Effector memory CD4-positive, alpha-beta T cell (primary cell): ENCODE data around the gene CHID1.

Experiments
- DNase-seq, 3 donors: peaks; one replicate each; pipeline ENCODE4 v3.0.0-alpha.2; 2020
- H3K27ac ChIP-seq: 2 replicates; pipeline ENCODE4 v1.7.0; 2013; ENCODE audit warnings: mild to moderate bottlenecking, low read length, moderate library complexity; ENCODE audit not compliant: insufficient read depth, poor library complexity, severe bottlenecking
- H3K27me3 ChIP-seq: replicated peaks from 2 replicates; pipeline ENCODE4 v1.7.0; 2013; ENCODE audit warnings: mild to moderate bottlenecking, low read length; ENCODE audit not compliant: insufficient read depth, control insufficient read depth, poor library complexity, severe bottlenecking
- H3K36me3 ChIP-seq: 2 replicates; pipeline ENCODE4 v1.7.0; 2013; ENCODE audit warnings: mild to moderate bottlenecking, low read length, moderate library complexity; ENCODE audit not compliant: control insufficient read depth, insufficient read depth
- H3K4me1 ChIP-seq: 2 replicates; pipeline ENCODE4 v1.7.0; 2013; ENCODE audit warnings: low read length, mild to moderate bottlenecking; ENCODE audit not compliant: control insufficient read depth, insufficient read depth, poor library complexity, severe bottlenecking
- H3K4me3 ChIP-seq: 2 replicates; pipeline ENCODE4 v1.7.0; 2013; ENCODE audit warnings: low read length, low read depth, mild to moderate bottlenecking; ENCODE audit not compliant: insufficient read depth, poor library complexity, severe bottlenecking
- H3K9me3 ChIP-seq: 2 replicates; pipeline ENCODE4 v1.7.0; 2013; ENCODE audit warnings: mild to moderate bottlenecking, low read length, moderate library complexity; ENCODE audit not compliant: control insufficient read depth

CHID1 gene

DNA sequence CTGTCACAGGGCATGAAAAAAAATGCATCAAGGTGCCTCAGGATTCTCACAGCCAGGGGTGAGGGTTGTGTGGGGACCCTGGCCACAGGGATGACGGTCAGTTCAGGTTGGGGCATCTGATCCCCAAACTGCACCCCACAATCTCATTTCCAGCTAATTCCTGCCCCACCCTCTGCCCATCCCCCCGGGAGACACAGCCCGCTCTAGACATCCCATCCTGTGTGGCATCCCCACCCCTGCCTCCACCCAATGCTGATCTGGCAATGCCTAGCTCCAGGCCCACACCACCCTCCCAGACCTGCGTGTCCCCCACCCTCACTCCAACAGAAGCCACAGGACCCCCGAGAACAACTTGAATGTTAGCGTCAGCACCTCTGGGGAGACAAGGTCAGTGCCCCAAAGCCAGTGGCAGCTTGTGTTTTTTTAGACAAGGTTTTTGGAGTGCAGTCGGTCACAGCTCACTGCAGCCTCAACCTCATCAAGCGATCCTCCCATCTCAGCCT is 42.7 kb downstream of the CHID1 start:
- DNase-seq, result no peak
- Histone ChIP-seq H3K4me3 (no peak overlapping the region), H3K27me3 (no peaks in the 10 kb centered on the region), H3K36me3 (no peaks in the 10 kb centered on the region), H3K27ac (no peak overlapping the region), H3K9me3 (no peaks in the 10 kb centered on the region), H3K4me1 (no peaks in the 10 kb centered on the region)

GRCh38 chr11:866481-866880 is 44.1 kb downstream of the CHID1 start:
- Histone ChIP-seq H3K27ac (no peak overlapping the region), H3K4me3 (no peak overlapping the region)
- no peak for DNase-seq

DNA sequence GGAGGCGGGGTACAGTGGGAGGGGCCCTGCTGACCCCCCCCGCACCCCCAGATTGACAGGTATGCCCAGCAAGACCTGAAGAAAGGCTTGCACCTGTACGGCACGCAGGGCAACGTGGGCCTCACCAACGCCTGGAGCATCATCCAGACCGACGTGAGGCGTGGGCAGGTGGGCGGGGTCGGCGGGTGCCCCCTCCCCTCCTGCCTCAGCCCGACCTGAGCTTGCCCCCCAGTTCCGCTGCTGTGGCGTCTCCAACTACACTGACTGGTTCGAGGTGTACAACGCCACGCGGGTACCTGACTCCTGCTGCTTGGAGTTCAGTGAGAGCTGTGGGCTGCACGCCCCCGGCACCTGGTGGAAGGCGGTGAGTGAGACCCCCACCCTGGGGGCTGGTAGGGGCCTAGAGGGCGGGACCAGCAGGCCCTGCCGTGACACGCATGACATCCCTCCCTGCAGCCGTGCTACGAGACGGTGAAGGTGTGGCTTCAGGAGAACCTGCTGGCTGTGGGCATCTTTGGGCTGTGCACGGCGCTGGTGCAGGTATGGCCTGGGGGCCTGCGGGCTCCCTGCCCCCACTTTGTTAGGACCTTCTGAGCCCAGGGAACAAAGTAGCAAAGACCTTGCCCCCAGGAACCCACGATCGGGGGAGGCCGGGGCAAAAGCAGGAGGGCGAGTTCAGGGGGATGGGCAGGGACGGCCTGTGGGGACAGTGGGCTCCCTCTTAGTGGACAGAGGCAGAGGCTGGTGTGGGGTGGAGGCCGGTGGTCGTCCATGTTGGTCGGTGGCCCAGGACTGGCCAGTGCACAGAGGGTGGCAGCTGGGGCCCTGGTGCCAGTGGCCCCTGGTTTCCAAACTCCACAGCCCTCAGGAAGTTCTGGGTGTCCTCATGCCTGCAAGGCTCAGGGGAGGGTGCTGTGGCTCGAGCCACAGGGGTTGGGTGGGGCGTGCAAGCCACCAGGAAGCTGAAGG is 44.9 kb downstream of the CHID1 start:
- no peaks in the 10 kb centered on the region for H3K27me3 ChIP-seq
- H3K36me3 ChIP-seq, result no peaks in the 10 kb centered on the region
- H3K27ac ChIP-seq, result no peak overlapping the region
- H3K4me3 ChIP-seq, result no peak overlapping the region
- H3K9me3 ChIP-seq, result no peaks in the 10 kb centered on the region
- no peaks in the 10 kb centered on the region for H3K4me1 ChIP-seq
- no peak for DNase-seq

More at GRCh38 chr11:866481-866880, 44.1 kb downstream of the CHID1 start:
- no peaks in the 10 kb centered on the region for H3K9me3 ChIP-seq
- no peaks in the 10 kb centered on the region for H3K36me3 ChIP-seq
- H3K4me1 ChIP-seq, result no peaks in the 10 kb centered on the region
- H3K27me3 ChIP-seq, result no peaks in the 10 kb centered on the region

DNA sequence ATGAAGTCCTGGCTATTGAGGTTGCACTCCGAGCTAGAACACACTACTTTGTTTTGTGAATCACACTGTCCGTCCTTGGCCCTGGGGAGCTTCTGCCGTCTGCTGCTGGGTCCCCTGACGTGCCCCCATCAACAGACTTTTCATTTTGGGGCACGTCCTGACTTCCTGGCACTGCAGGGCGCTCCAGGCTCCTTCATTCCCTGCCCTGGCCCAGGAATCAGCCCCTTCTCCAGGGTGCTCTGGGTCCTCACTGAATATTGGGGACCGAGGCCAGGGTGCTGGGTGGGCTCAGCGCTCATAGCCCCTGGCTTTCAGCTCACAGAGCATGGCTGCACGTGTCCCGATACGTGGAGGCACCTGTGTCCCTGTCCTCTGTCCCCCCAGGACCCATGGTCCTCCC is 45.7 kb downstream of the CHID1 start:
- Histone ChIP-seq H3K9me3 (no peaks in the 10 kb centered on the region), H3K36me3 (no peaks in the 10 kb centered on the region), H3K27me3 (no peaks in the 10 kb centered on the region), H3K4me1 (no peaks in the 10 kb centered on the region), H3K4me3 (no peak overlapping the region), H3K27ac (no peak overlapping the region)
- no peak for DNase-seq

DNA sequence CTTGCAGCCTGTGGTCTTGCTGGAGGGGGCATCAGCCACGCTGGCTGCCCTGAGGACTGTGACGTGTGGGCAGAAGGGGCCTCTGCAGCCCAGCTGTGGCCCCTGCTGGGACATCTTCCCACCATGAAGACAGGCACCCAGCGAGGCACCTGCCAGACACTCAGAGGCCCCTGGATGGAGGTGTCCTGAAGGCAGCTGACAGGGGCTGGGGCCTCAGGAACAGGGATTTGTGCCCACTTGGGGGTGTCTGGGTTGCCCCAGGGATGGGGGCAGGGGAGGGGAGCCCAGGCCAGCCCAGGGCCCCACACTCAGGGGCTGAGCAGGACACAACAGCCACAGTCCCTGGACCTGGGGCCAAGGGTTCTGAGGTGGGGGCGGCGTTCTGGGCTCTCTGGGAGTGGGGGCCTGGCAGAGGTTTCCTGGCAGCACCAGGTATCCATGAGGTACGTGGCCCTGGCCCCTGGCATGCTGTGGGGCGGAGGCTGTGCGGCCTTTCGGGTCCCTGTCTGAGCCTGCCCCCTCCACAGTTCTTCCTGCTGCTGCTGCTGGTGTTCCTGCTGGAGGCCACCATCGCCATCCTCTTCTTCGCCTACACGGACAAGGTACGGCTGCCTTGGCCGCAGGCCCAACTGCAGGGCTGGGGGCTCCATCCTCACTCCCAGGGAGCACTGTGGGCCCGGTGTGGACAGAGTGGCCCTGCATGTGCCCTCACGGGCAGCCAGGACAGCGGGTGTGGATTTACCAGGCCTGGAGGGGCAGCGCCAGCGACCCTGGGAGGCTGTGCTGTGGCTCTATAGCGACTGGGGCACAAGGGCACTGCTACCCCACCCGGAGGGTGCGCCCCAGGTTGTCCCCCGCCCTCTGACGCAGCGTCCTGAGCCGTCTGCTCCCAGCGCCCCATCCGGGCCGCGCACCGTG is 46.4 kb downstream of the CHID1 start:
- no peaks in the 10 kb centered on the region for H3K27me3 ChIP-seq
- no peaks in the 10 kb centered on the region for H3K9me3 ChIP-seq
- H3K4me1 ChIP-seq, result no peaks in the 10 kb centered on the region
- H3K36me3 ChIP-seq, result no peaks in the 10 kb centered on the region
- no peak overlapping the region for H3K4me3 ChIP-seq
- no peak overlapping the region for H3K27ac ChIP-seq
- DNase-seq, result no peak

DNA sequence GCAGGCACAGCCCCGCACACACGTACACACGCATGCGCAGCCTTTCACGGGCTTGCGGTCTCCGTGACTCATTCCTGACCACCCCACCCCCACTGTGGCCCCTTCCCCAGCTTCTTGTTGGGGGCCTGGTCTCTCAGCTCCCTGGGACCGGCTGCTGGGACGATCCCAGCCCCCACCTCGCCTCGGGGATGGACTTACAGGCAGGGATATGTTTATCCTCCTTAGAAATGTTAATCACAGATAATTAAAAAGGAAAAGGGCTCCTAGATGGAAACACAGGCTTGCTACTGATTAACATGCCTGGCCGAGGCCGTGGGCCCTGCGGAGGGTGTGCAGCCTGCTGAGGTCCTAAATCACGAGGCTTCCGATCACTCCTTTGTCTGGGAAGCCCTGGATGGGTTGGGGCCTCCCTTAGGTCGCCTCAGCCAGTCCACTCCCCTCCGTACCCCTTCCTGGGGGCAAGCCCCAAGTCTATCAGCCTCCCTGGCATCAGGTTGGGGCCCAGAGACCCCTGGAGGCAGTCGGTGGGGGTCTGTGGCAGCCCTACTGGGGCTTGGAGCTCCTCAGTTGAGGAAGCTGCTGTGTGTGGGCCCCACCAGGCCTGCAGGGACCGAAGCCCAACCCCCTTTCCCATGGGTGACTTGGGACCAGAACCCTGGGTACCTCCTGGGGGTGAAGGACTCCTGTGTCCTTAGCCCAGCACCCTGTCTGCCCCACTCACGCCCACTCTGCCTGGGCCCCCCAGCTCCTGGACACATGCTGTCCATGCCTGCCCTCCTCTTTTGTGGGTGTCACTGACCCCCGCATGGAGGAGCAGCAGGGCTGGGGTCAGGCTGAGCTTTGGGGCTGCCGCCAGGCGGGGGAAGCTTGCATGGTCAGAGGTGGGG is 47.3 kb downstream of the CHID1 start:
- Histone ChIP-seq H3K27ac (no peak overlapping the region), H3K27me3 (no peaks in the 10 kb centered on the region), H3K4me3 (no peak overlapping the region), H3K9me3 (no peaks in the 10 kb centered on the region), H3K36me3 (no peaks in the 10 kb centered on the region), H3K4me1 (no peaks in the 10 kb centered on the region)
- DNase-seq, result no peak

DNA sequence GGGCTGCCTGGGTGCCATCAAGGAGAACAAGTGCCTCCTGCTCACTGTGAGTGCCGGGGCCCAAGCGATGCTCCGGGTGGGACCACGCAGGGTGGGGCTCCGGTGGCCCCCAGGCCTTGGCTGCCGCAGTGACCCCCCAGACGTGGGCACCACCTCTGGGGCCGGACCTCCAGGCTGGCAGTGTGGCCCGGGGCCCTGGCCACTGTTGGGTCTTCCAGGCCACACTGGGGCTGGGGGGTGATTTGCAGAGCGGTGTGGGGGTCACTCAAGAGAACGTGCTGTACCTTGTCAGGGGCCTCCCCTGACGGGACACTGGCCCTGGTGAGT is 48.0 kb downstream of the CHID1 start:
- no peaks in the 10 kb centered on the region for H3K27me3 ChIP-seq
- no peak for DNase-seq
- H3K36me3 ChIP-seq, result no peaks in the 10 kb centered on the region
- no peaks in the 10 kb centered on the region for H3K9me3 ChIP-seq
- no peaks in the 10 kb centered on the region for H3K4me1 ChIP-seq
- no peak overlapping the region for H3K4me3 ChIP-seq
- H3K27ac ChIP-seq, result no peak overlapping the region

DNA sequence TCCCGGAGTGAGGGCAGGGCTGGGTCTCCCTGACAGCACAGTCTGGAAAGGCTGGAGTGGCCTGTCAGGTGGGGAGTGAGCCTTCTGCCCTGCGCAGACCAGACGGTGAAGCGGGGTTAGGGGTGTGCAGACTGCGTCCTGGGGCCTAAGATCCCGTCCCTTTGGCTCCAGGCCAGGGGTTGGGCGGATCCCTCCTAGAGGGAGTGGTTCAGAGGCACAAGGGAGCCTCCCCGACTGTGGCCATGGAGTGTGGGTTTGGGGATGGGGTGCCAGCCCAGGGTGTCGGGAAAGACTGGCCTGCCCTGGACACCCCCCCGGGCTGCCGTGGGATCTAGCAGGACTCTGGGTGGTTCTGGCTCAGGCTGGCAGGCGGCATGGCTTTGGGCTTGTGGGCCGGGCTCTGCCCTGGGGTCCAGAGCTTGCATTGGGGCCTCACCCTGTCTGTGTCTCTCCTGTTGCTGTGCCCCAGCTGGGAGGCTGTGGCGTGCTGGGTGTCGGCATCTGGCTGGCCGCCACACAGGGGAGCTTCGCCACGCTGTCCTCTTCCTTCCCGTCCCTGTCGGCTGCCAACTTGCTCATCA is 48.4 kb downstream of the CHID1 start:
- DNase-seq, result no peak
- Histone ChIP-seq H3K4me3 (no peak overlapping the region), H3K36me3 (no peaks in the 10 kb centered on the region), H3K27ac (no peak overlapping the region), H3K27me3 (no peaks in the 10 kb centered on the region), H3K9me3 (no peaks in the 10 kb centered on the region), H3K4me1 (no peaks in the 10 kb centered on the region)

DNA sequence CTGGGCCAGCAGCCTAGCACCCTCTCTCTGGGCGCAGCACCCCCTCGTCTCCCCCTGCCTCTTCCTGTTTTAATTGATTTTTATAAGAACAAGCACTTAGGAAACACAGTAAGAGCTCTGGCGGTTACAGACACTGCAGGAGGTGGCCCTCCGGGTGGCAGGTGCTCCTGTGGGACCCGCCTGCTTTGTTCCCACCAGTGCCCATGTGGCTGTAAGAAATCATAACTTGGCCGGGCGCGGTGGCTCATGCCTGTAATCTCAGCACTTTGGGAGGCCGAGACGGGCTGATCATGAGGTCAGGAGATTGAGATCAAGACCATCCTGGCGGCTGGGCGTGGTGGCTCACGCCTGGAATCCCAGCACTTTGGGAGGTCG is 49.5 kb downstream of the CHID1 start:
- Histone ChIP-seq H3K9me3 (no peaks in the 10 kb centered on the region), H3K4me1 (no peaks in the 10 kb centered on the region), H3K27me3 (no peaks in the 10 kb centered on the region), H3K36me3 (no peaks in the 10 kb centered on the region), H3K27ac (no peak overlapping the region), H3K4me3 (no peak overlapping the region)
- DNase-seq, result no peak
